CD14-positive monocyte (primary cell): ENCODE measurements around the gene EPHA6. TPM values are rescaled to one million over a fixed set of nuclear protein-coding genes. Genes with fewer than 3 reads are reported as not detected.

Source experiments
- DNase-seq, 3 donors: peaks; one replicate each; pipeline ENCODE4 v3.0.0-alpha.2; 2011 to 2022
- H2AFZ ChIP-seq: 2 replicates; pipeline ENCODE4 v1.6.0; 2012; ENCODE audit warnings: mild to moderate bottlenecking, low read depth, low read length, inconsistent platforms; ENCODE audit not compliant: insufficient read depth, poor library complexity, severe bottlenecking
- H3K27ac ChIP-seq, 2 donors: 1 replicate in 1 of 2; 2 replicates in 1 of 2; pipeline ENCODE4 v1.5.1; 2012 to 2013; ENCODE audit warnings: low read length in 2 of 2, control low read depth in 1 of 2, inconsistent platforms in 1 of 2, low read depth in 1 of 2, mild to moderate bottlenecking in 1 of 2
- H3K27me3 ChIP-seq, 2 donors: one replicate each; pipeline versions ENCODE4 v1.6.0 to v1.6.1; 2011 to 2013; ENCODE audit warnings: low read length in 2 of 2; ENCODE audit not compliant: control insufficient read depth in 2 of 2, insufficient read depth in 2 of 2
- H3K36me3 ChIP-seq, 2 donors: replicated peaks in 1 of 2; 1 replicate in 1 of 2; 2 replicates in 1 of 2; pipeline versions ENCODE4 v1.5.1 to v1.6.1; 2012 to 2013; ENCODE audit warnings: low read length in 2 of 2, control low read depth in 1 of 2, inconsistent platforms in 1 of 2, mild to moderate bottlenecking in 1 of 2; ENCODE audit not compliant: insufficient read depth in 2 of 2, control insufficient read depth in 1 of 2
- H3K4me1 ChIP-seq, 2 donors: 1 replicate in 1 of 2; 2 replicates in 1 of 2; pipeline versions ENCODE4 v1.5.1 to v1.6.1; 2012 to 2013; ENCODE audit warnings: low read length in 2 of 2, control low read depth in 1 of 2, inconsistent platforms in 1 of 2, mild to moderate bottlenecking in 1 of 2, moderate library complexity in 1 of 2; ENCODE audit not compliant: insufficient read depth in 2 of 2, control insufficient read depth in 1 of 2
- H3K4me2 ChIP-seq: replicated peaks from 2 replicates; pipeline ENCODE3; 2012; ENCODE audit warnings: low read length, moderate library complexity, mild to moderate bottlenecking; ENCODE audit not compliant: poor library complexity, severe bottlenecking; ENCODE audit errors: extremely low read depth
- H3K4me3 ChIP-seq, 3 experiments: fragments of 200-600 bp in 1 of 3; sonication (generic) in 1 of 3; replicated peaks in 1 of 3; 1 replicate in 2 of 3; 2 replicates in 1 of 3; pipeline ENCODE4 v1.5.1; 2011 to 2013; ENCODE audit warnings: low read length in 3 of 3, mild to moderate bottlenecking in 3 of 3, control low read depth in 2 of 3, low read depth in 2 of 3, inconsistent platforms in 1 of 3, moderate library complexity in 1 of 3
- H3K79me2 ChIP-seq: 2 replicates; pipeline ENCODE4 v1.6.0; 2012; ENCODE audit warnings: mild to moderate bottlenecking, control low read depth, inconsistent platforms, low read length, moderate library complexity; ENCODE audit not compliant: insufficient read depth
- H3K9ac ChIP-seq: 2 replicates; pipeline ENCODE4 v1.6.0; 2017; ENCODE audit warnings: low read length, mild to moderate bottlenecking; ENCODE audit not compliant: insufficient read depth, poor library complexity, severe bottlenecking
- H3K9me3 ChIP-seq, 2 donors: replicated peaks in 1 of 2; 1 replicate in 1 of 2; 2 replicates in 1 of 2; pipeline versions ENCODE4 v1.5.1 to v1.6.1; 2012 to 2013; ENCODE audit warnings: low read length in 2 of 2, control low read depth in 1 of 2; ENCODE audit not compliant: control insufficient read depth in 1 of 2, insufficient read depth in 1 of 2
- H4K20me1 ChIP-seq: 2 replicates; pipeline ENCODE4 v1.6.0; 2012; ENCODE audit warnings: mild to moderate bottlenecking, low read length, control low read depth, moderate library complexity; ENCODE audit not compliant: insufficient read depth
- H3K27ac Mint-ChIP-seq, 7 donors: one replicate each; pipeline ENCODE4 v1.8.0; 2020; ENCODE audit warnings: mild to moderate bottlenecking in 7 of 7, mixed read lengths in 7 of 7, moderate library complexity in 6 of 7, inconsistent platforms in 2 of 7
- H3K27me3 Mint-ChIP-seq, 3 donors: one replicate each; pipeline ENCODE4 v1.8.0; 2021 to 2022; ENCODE audit warnings: low read depth in 3 of 3, mild to moderate bottlenecking in 3 of 3, mixed read lengths in 3 of 3, moderate library complexity in 3 of 3, inconsistent platforms in 1 of 3
- H3K36me3 Mint-ChIP-seq, 2 donors: one replicate each; pipeline ENCODE4 v1.8.0; 2020; ENCODE audit warnings: mixed read lengths in 2 of 2, inconsistent platforms in 1 of 2, mild to moderate bottlenecking in 1 of 2
- H3K4me1 Mint-ChIP-seq: one replicate; pipeline ENCODE4 v1.8.0; 2020; ENCODE audit warnings: mild to moderate bottlenecking, mixed read lengths
- H3K4me3 Mint-ChIP-seq, 2 donors: one replicate each; pipeline ENCODE4 v1.8.0; 2020; ENCODE audit warnings: mild to moderate bottlenecking in 2 of 2, mixed read lengths in 2 of 2, moderate library complexity in 1 of 2
- H3K9me3 Mint-ChIP-seq, 7 donors: one replicate each; pipeline ENCODE4 v1.8.0; 2020 to 2022; ENCODE audit warnings: mixed read lengths in 7 of 7, mild to moderate bottlenecking in 6 of 7, moderate library complexity in 6 of 7, inconsistent platforms in 2 of 7
- CTCF ChIP-seq: fragments of 200-600 bp; IDR thresholded peaks from one replicate; pipeline ENCODE4 v1.8.0; 2022; ENCODE audit warnings: antibody characterized with exemption, mild to moderate bottlenecking
- WGBS: methylation state at CpG from one replicate; pipeline ENCODE4 v1.1.5; 2013; ENCODE audit warnings: missing lambda C conversion rate; ENCODE audit not compliant: insufficient coverage; 5-methylcytosine and 5-hydroxymethylcytosine counted together
- intact Hi-C, 2 donors: fragments of 100-400 bp; cut with micrococcal nuclease; formaldehyde crosslinking; loops; one replicate each; pipeline versions ENCODE4 v1.15.0 to v1.15.1; 2023
- polyA plus RNA-seq, 3 donors: library from polyadenylated mRNA; depleted of rRNA in 1 of 3; unstranded in 2 of 3; stranded (reverse) in 1 of 3; fragments of 300-500 nt in 2 of 3; fragments of >200 nt in 1 of 3; fragmentation: Illumina TruSeq in 2 of 3; gene quantifications; 1 replicate in 2 of 3; 2 replicates in 1 of 3; pipeline ENCODE4 v1.2.3, GENCODE V29; 2012 to 2021

Gene EPHA6
- polyA plus RNA-seq, 3 donors, result not detected

DNA sequence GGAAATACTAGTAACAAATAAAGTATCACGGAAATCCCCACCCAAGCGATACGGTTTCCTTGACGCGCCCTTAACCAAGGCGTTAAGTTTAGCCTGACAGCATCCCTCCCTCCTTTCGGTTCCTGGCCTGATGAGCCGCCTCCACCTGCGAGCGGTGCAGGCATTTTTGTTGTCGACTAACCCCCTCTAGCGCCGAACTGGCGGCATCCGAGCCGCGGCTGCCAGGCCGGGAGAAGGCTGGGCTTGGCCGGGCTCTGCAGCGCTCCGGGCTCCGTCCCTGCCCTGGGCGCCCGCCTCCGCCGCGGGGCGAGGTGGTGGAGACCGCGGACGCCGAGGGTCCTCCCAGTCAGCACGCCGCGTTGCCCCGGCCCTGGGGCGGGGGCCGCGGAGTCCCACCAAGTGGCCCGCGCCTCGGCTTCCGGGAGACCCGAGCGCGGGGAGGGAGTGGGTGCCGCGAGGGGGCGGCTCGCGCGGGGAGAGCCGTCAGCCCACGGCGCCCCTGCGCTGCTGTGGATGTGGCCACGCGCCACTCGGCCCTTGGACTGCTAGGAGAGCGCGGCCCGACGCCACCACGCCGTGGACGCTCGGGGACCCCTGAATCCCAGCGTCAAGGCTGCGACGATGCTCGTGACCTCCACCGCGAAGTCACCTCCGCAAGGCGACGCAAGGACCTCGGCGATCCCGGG, 1.1 kb upstream of the EPHA6 start:
- Mint-ChIP-seq H3K27me3 (peaks cover 34 to 42% (median 41%) of the 10 kb centered on the region in 3 donors), H3K9me3 (peaks cover 0 to 4% (median 2%) of the 10 kb centered on the region in 7 donors), H3K27ac (no peak overlapping the region), H3K4me1 (peaks cover 8% of the 10 kb centered on the region), H3K4me3 (peak overlapping the region; percentile 60 to 86), H3K36me3 (peaks cover 0 to 2% of the 10 kb centered on the region in 2 donors)
- Histone ChIP-seq H3K9ac (no peak overlapping the region), H3K27ac (no peak overlapping the region), H3K4me1 (peaks cover 0 to 4% of the 10 kb centered on the region in 2 donors), H4K20me1 (no peaks in the 10 kb centered on the region), H3K9me3 (peaks cover 0 to 14% of the 10 kb centered on the region in 2 donors), H3K36me3 (no peaks in the 10 kb centered on the region), H3K4me2 (peak overlapping the region; percentile 58), H3K4me3 (peak overlapping the region in 1 of 3 experiments; percentile 47), H3K79me2 (no peaks in the 10 kb centered on the region), H3K27me3 (peaks cover 28 to 52% of the 10 kb centered on the region in 2 donors), H2AFZ (no peak overlapping the region)
- WGBS, result under 1% methylated on average over 78 of the region's 79 CpGs
- no peak for TF ChIP-seq CTCF
- intact Hi-C loops, result no loop called here
- DNase-seq, result no peak

- no peaks in the 10 kb centered on the region for H3K36me3 ChIP-seq
- peak overlapping the region in 1 of 2 donors; percentile 86 for H3K4me3 Mint-ChIP-seq
- peaks cover 28 to 52% of the 10 kb centered on the region in 2 donors for H3K27me3 ChIP-seq
- 5% methylated on average over 33 of the region's 50 CpGs for WGBS
- H3K27ac ChIP-seq, result no peak overlapping the region
- H3K4me2 ChIP-seq, result peak overlapping the region; percentile 58
- H2AFZ ChIP-seq, result no peak overlapping the region
- H3K4me3 ChIP-seq, result no peak overlapping the region
- H3K9ac ChIP-seq, result no peak overlapping the region
- TF ChIP-seq CTCF, result no peak
- H3K79me2 ChIP-seq, result no peaks in the 10 kb centered on the region
- H3K4me1 Mint-ChIP-seq, result peaks cover 8% of the 10 kb centered on the region
- H3K9me3 ChIP-seq, result peaks cover 0 to 14% of the 10 kb centered on the region in 2 donors
- peaks cover 35 to 44% (median 38%) of the 10 kb centered on the region in 3 donors for H3K27me3 Mint-ChIP-seq
- H3K36me3 Mint-ChIP-seq, result peaks cover 0 to 2% of the 10 kb centered on the region in 2 donors
- peaks cover 0 to 4% (median 2%) of the 10 kb centered on the region in 7 donors for H3K9me3 Mint-ChIP-seq
- peaks cover 0 to 4% of the 10 kb centered on the region in 2 donors for H3K4me1 ChIP-seq
- no peaks in the 10 kb centered on the region for H4K20me1 ChIP-seq
- H3K27ac Mint-ChIP-seq, result no peak overlapping the region
- intact Hi-C loops, result no loop called here
- no peak for DNase-seq
Measured at GRCh38 chr3:96814651-96815567, 515 bp downstream of the EPHA6 start.
